ENCODE data around the gene NKAIN2. TPM values are rescaled to one million over a fixed set of nuclear protein-coding genes. Genes with fewer than 3 reads are reported as not detected.
"Not testable (repeated sequence)": the region's sequence is repeated elsewhere in the genome, so short reads cannot be mapped to it uniquely, and the experiment has no call there.

NKAIN2 gene
- total RNA-seq, 6 experiments from 2014 or later: not detected

DNA sequence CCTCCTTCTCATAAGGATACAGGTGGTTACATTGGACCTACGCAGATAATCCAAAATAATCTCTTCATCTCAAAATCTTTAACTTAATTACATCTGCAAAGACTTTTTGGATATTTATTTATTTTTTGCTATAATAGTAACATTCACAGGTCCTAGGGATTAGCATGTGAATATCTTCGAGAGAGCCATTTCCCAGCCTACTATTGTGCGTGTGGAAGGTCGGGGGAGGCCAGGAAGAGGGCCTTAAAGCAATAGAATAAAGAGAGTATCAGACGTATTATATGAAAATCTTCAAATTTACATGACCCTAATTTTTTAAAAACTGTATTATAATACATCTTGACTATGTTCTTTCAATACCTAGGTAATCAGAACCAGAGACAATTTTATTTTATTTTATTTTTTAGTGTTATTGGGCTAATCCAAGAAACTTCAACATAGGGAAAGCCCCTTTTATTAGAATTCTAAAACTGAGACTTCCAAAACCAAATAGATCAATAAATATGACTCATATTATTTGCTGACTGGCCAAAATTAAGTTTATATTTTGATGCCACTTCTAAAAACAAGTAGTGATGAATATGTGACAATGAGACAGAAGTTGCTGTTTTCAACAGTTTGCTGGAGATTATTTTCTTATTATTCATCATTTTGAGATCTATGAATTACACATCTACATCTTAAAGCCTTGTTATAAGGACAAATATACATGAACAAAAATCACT lies 536.1 kb downstream of the NKAIN2 start:
- Mint-ChIP-seq H3K4me3 (no peak overlapping the region), H3K27me3 (ENCODE audit: insufficient read depth) (no peaks in the 10 kb centered on the region), H3K4me1 (ENCODE audit: low read depth) (no peaks in the 10 kb centered on the region), H3K9me3 (peaks cover 20% of the 10 kb centered on the region), H3K36me3 (ENCODE audit: low read depth) (no peaks in the 10 kb centered on the region), H3K27ac (no peak overlapping the region)
- DNase-seq: no peak
- TF ChIP-seq CTCF (IDR thresholded peaks at IDR 0.05): no peak

- H3K4me3 Mint-ChIP-seq; H3K36me3 Mint-ChIP-seq (ENCODE audit: low read depth); H3K4me1 Mint-ChIP-seq (ENCODE audit: low read depth); H3K27me3 Mint-ChIP-seq (ENCODE audit: insufficient read depth); H3K27ac Mint-ChIP-seq; DNase-seq: not testable (repeated sequence)
- peaks cover 29% of the 10 kb centered on the region for H3K9me3 Mint-ChIP-seq
These were observed 544.7 kb downstream of the NKAIN2 start for GRCh38 chr6:124348339-124348738.

DNA sequence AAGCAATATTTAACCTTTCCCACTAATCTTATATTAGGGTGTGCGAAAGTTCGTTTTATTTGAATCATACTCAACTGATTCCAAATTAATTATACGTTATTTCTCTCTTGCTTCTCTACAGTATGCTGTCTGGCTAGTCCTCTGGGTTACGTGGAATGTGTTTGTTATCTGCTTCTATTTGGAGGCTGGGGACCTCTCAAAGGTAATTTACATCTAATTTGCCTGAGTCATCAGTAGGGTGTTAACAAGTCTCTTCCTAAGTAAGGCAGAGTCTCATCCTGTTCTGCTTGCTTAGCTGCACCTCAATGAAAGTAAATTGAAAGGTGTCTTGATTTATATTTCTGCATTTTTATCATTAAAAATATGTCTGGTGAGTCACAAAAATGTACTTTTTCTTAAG lies 551.5 kb downstream of the NKAIN2 start:
- H3K27me3 Mint-ChIP-seq (ENCODE audit: insufficient read depth): no peaks in the 10 kb centered on the region; the same call in 1 of the 2 replicates
- no peaks in the 10 kb centered on the region for H3K4me1 Mint-ChIP-seq (ENCODE audit: low read depth)
- no peaks in the 10 kb centered on the region for H3K36me3 Mint-ChIP-seq (ENCODE audit: low read depth)
- H3K9me3 Mint-ChIP-seq: peaks cover 29% of the 10 kb centered on the region
- no peak for DNase-seq
- no peak overlapping the region for H3K27ac Mint-ChIP-seq
- H3K4me3 Mint-ChIP-seq: no peak overlapping the region
- no peak for TF ChIP-seq CTCF (IDR thresholded peaks at IDR 0.05)

DNA sequence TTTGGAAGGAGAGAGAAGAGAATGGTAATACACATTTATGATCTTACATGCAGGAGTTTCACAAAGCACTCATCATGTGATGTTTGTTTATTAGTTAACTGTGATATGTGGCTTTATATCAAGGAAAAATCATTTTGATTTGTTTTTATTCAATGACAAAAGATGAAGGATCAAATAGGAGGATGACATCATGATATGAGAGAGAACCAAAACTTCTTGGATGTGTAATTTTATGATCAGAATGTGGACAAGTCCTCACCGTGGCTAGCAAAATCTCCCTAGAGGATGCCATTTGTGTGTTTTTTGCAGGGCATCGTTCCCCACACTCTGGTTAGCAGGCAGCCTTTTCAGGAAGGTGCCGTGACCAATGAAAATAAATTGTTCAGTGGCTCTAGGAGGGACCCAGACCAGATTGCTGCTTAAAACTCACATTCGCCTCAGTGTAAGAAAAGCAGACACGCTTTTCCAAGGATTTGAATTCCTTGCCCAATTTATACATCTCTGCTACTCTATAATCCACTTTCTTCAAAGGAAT lies 552.7 kb downstream of the NKAIN2 start:
- Mint-ChIP-seq H3K27me3 (ENCODE audit: insufficient read depth) (no peaks in the 10 kb centered on the region; the same call in 1 of the 2 replicates), H3K9me3 (peaks cover 29% of the 10 kb centered on the region), H3K4me1 (ENCODE audit: low read depth) (no peaks in the 10 kb centered on the region), H3K27ac (no peak overlapping the region), H3K4me3 (no peak overlapping the region), H3K36me3 (ENCODE audit: low read depth) (no peaks in the 10 kb centered on the region)
- DNase-seq: no peak
- TF ChIP-seq CTCF (IDR thresholded peaks at IDR 0.05): no peak

GRCh38 chr6:124356811-124357210 lies 553.1 kb downstream of the NKAIN2 start:
- Mint-ChIP-seq H3K4me1 (ENCODE audit: low read depth) (no peaks in the 10 kb centered on the region), H3K9me3 (peaks cover 29% of the 10 kb centered on the region), H3K36me3 (ENCODE audit: low read depth) (no peaks in the 10 kb centered on the region), H3K4me3 (no peak overlapping the region), H3K27me3 (ENCODE audit: insufficient read depth) (no peaks in the 10 kb centered on the region; the same call in 1 of the 2 replicates), H3K27ac (no peak overlapping the region)
- TF ChIP-seq CTCF (IDR thresholded peaks at IDR 0.05): no peak
- DNase-seq: no peak

DNA sequence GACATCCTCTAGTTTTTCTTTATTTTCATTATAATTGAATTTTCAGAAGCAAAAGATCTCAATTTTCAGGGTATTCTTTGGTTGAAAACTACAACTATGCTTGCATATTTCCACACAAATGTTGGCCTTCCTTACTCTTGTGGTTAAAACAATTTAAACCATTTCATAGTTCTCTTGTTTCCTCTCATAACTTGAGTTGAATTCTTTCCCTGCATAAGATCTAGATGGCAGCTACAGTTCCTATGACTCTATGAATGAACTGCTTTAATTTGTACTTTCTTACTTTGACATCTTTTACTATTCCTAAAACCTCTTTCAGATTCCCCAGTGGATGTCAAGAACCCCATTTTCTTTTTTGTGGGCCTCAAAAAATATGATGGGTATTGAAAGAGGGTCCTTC lies 564.5 kb downstream of the NKAIN2 start:
- H3K4me1 Mint-ChIP-seq (ENCODE audit: low read depth): no peaks in the 10 kb centered on the region
- H3K4me3 Mint-ChIP-seq: no peak overlapping the region; the same call in 1 of the 2 replicates
- peaks cover 37% of the 10 kb centered on the region for H3K9me3 Mint-ChIP-seq
- no peak for TF ChIP-seq CTCF (IDR thresholded peaks at IDR 0.05)
- H3K27me3 Mint-ChIP-seq (ENCODE audit: insufficient read depth): no peaks in the 10 kb centered on the region
- no peak for DNase-seq
- 0 out of 2 replicates have a peak, but pooled peaks cover 3% of the 10 kb centered on the region for H3K36me3 Mint-ChIP-seq (ENCODE audit: low read depth)
- H3K27ac Mint-ChIP-seq: no peak overlapping the region
